Measurements from ENCODE around the gene IFNE.
"Not testable (repeated sequence)": the region's sequence is repeated elsewhere in the genome, so short reads cannot be mapped to it uniquely, and the experiment has no call there.

IFNE gene

GRCh38 chr9:21491756-21492155 is 9.6 kb upstream of the IFNE start:
- no peak for DNase-seq (ENCODE audit: low read depth)

GRCh38 chr9:21481470-21482056 is 550 bp downstream of the IFNE start:
- DNase-seq (ENCODE audit: low read depth): no peak

- no peak for DNase-seq (ENCODE audit: low read depth)
These were observed 2.9 kb downstream of the IFNE start for GRCh38 chr9:21479152-21479702.

- DNase-seq (ENCODE audit: low read depth): no peak
These were observed 4.6 kb downstream of the IFNE start for GRCh38 chr9:21477466-21477865.

- no peak for DNase-seq (ENCODE audit: low read depth)
These were observed 8.9 kb downstream of the IFNE start for GRCh38 chr9:21473236-21473635.

DNA sequence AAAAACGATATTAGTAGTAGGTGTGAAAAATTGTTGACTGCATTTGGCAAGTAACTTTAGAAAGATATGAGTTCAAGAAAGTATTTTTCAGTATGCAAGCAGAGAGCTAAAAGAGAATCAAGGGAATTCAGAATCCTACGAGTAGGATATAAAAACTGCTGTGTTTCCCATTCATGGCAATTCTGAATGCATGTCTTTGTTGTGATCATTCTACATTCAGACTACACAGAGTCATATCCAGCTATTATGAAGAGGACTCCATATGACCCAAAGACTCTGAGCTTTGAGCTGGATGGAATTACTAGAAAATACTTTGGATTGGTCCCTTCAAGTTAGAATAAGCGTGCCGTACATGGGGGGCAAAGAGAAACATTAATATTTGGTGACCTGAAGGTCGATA is 12.0 kb downstream of the IFNE start:
- no peak for DNase-seq (ENCODE audit: low read depth)

DNA sequence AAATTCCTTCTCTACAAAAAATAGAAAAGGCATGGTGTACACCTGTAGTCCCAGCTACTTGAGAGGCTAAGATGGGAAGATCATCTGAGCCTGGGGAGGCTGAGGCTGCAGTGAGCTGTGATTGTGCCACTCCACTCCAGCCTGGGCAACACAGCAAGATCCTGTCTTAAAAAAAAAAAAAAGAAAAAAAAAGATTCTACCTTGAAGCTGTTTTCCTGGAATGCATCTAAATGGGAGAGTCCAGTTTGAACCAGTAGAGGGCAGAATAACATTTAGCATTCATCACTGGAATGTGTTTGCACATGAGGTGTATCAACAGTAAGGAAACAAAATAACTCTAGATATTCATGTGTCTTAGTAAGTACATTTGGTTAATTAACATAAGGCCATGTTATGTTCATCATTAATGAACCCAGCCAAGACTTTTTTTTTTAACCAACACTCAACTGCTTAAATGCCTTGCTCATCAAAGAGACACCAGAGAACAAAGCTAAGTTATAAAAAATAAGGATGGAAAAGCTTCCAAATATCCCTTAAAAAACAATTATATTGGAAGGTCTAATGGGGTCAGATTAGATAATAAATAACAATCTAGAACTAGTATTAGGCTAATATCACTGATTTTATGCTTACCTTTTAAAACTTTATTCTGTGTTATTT is 16.1 kb downstream of the IFNE start:
- peak; percentile 70 for DNase-seq (ENCODE audit: low read depth)

- no peak for DNase-seq (ENCODE audit: low read depth)
These were observed 17.0 kb downstream of the IFNE start for GRCh38 chr9:21465138-21465537.

DNA sequence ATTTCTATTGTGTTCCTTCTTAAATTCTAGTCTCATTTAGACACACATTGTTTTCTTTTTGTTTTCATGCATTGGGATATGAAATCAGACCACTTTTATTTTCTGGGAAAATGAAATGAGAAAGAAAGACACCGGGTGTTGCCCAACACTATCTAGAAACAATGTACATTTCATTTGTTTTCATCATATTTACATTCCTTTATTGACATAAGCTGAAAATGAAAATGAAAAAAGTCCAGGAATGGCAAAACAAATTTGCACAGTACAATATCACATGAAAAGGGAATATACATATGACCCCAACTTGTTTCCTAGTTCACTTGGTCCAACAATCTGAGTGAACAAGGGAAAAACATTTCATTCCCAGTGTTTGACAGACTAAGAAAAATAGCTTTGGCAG is 20.7 kb downstream of the IFNE start:
- no peak for DNase-seq (ENCODE audit: low read depth)

DNA sequence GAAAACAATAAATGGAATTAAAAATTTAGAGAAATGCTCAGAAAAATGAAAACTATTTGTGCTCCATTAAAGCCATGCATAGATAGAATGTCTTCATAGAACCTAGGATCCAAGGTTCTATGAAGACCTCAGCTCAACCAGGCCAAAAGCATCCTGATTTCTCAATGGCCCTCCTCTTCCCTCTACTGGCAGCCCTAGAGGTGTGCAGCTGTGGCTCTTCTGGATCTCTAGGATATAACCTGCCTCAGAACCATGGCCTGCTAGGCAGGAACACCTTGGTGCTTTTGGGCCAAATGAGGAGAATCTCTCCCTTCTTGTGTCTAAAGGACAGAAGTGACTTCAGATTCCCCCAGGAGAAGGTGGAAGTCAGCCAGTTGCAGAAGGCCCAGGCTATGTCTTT is 26.8 kb downstream of the IFNE start:
- peak; percentile 37 for DNase-seq (ENCODE audit: low read depth)

DNA sequence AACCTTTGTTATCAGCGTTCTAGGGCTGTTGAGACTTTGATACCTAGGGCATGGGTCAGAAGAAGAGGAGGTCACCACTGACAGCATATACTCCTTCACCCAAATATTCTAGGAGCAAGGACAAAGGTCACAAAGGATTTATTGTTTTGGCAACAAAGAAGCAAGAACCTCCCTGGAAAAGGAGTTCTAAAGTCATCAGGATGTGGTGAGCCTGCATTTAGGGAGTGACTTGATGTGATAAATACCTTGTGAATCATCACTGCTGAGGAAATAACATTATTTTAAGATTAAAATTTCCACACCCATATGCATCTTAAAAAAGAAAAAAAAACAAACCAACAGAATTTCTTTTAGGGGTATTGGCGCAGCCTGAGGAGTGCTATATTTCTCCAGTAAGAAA is 28.0 kb downstream of the IFNE start:
- DNase-seq (ENCODE audit: low read depth): peak; percentile 78

DNA sequence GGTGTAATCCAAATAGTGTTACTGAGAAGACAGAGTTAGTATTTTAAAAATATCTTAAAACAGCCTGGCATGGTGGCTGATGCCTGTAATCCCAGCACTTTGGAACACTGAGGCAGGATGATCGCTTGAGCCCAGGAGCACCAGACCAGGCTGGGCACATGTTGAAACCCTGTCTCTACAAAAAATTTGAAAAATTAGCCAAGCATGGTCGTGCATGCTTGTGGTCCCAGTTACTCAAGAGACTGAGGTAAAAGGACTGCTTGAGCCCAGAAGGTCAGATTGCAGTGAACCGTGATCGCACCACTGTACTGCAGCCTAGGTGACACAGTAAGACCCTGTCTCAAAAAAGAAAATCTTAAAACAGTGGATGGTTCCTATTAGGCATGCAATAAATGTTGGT is 29.4 kb downstream of the IFNE start:
- DNase-seq (ENCODE audit: low read depth): peak; percentile 30

DNA sequence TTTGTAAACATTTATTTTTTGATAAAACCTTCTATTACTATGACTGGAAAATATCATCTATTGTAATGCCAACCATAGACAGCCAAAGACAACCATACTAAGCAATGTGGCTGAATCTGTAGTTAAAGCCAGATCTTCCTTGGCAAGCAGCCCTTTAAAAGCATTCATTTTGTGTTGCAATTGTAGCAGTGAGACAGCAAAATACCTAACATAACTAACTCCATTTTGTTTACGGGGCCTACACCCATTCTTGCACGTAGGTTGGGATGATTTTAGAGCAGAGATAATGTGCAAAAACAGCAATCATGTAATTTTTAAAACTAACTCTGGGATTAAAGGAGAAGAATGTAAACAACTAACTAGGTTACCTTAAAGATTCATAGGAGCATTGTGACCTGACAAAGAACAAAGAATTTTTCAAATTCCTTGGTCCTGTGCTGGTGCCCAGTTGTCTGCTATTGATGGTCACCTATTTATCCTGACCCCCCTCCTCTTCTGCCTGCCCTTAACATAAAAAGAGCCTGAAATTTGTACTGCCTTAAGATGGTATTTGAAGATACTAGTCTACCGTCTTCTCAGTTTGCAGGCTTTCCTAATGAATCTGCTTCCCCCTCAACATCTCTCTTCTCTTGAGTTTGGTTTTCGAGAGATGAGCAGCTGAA is 31.2 kb downstream of the IFNE start:
- DNase-seq (ENCODE audit: low read depth): peak; percentile 75

DNA sequence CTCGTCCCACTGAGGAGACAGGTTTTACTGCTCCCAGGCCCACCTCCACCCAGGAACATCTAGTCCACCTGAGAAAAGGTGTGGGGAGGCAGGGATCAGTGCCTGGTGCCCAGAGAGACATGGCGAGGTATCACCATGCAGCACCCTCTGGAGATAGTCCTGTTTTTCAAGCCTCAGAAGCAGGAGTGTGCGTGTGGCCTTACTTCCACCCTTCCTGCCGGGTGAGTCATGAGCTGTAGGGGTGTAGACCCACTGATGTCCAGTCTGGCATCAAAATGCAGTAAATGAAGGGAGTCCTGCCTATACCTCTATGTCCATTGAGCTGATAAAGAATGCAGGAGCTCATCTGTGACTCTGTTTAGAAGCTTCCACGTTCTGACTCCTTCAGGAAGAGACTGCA is 32.8 kb downstream of the IFNE start:
- peak; percentile 12 for DNase-seq (ENCODE audit: low read depth)

- DNase-seq (ENCODE audit: low read depth): no peak
These were observed 38.1 kb downstream of the IFNE start for GRCh38 chr9:21443849-21444625.

- no peak for DNase-seq (ENCODE audit: low read depth)
These were observed 42.0 kb downstream of the IFNE start, which contains the start of gene IFNA1 for GRCh38 chr9:21440139-21440538. Gene IFNA1, plus strand, starts transcription at chr9:21440439. Its CDS starts 69 bp downstream, at chr9:21440508.

- not testable (repeated sequence) for DNase-seq (ENCODE audit: low read depth)
These were observed 47.1 kb downstream of the IFNE start for GRCh38 chr9:21435015-21435383.

DNA sequence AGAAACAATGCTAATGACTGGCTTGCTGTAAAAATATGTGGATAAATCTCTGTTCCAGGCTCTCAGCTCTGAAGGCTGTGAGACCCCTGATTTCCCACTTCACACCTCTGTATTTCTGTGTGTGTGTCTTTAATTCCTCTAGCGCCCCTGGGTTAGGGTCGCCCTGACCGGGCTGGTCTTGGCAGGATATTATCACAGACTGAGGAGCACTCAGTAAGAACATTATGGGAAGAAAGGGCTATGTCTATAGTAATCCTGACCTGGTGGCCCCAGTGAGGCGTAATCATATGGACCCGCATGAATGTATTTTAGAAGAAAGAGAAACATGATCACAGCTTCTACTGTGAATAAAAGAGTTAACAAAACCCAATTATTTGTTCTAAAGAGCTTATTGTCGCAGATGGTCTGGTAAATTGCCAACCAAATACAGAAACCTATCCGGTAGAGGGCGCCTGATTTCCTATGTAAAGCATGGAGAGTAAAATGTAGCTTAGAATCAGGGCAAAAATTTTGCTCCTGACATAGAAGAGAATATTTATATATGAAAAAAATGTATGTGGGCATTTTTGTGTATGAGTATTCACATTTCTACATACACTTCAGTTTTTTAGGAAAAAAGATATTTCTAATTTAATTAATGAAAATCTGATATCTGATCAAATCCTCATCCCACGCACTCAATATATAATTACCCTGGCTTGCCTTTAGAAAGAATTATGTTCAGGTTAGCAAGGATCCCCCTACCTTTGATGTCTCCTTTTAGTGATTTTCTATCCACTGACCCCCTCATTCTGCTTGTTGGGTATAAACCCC is 47.7 kb downstream of the IFNE start:
- DNase-seq (ENCODE audit: low read depth): peak; percentile 58

DNA sequence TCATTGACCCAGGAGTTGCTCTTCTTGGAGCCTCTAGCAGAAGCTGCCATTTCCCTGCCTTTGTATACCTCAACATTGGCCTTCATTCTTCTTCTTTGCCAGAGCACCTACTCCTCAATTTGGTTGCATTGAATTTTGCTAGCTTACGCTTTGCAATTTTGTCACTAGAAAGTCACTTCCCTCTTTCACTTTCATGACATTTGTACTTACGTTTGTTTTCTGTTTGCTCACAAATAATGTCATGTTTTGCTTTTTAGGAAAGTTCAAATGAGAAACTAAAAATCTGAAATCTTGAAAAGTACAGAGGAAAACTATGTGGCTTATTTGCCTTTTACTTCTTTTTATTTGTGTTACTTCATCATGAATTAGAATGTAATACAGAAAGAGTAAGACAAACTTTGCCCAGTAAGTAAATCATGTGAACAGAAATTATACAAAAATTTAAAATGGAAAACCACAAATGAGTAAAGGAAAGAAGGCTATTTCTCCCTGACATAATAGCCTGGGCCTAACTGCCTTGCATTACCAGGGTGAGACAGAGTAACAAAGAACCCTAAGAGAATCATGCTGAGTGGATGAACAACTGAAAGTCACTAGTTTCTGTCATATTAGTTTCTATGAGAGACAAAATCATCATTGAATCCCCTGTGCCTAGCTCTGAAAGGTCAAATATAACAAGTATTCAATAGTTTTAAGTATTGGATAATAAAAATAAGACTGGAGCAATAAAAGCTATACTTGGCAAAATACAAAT is 49.3 kb downstream of the IFNE start:
- no peak for DNase-seq (ENCODE audit: low read depth)

Data from amniotic epithelial cell (primary cell).